GM18517 (cell line): ENCODE results near the gene DAD1.

ENCODE experiments used
- ATAC-seq: cut with Tn5 transposase; IDR thresholded peaks from one replicate; pipeline ENCODE4 v1.9.1; 2021; ENCODE audit warnings: mild to moderate bottlenecking, moderate library complexity; ENCODE audit not compliant: unreplicated experiment

Gene DAD1

GRCh38 chr14:22521449-22522239 lies 67.4 kb downstream of the DAD1 start:
- no peak for ATAC-seq

GRCh38 chr14:22520796-22521195 lies 68.2 kb downstream of the DAD1 start:
- no peak for ATAC-seq

- ATAC-seq, result no peak
Observed at GRCh38 chr14:22519877-22520685, 68.9 kb downstream of the DAD1 start.

DNA sequence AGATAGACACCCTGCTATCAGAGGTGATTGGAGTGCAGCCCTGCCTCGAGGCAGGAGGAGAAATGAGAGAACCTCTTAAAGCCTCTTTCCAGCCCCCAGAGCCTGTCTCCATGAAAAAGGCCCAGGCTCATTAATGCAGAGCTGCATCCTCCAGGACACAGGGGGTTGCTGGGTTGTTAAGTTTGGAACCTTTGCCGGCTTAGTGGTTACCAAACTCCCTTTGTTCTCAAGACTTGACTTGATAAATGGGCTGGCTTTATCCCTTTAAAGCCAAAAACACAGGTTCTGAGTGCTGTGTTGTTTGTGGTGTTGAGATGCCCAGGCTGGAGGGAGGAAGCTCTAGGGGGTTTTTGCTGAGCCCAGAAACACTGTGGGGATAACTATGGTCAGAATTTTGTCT lies 71.0 kb downstream of the DAD1 start:
- no peak for ATAC-seq

GRCh38 chr14:22517117-22517720 lies 71.8 kb downstream of the DAD1 start:
- ATAC-seq, result no peak

DNA sequence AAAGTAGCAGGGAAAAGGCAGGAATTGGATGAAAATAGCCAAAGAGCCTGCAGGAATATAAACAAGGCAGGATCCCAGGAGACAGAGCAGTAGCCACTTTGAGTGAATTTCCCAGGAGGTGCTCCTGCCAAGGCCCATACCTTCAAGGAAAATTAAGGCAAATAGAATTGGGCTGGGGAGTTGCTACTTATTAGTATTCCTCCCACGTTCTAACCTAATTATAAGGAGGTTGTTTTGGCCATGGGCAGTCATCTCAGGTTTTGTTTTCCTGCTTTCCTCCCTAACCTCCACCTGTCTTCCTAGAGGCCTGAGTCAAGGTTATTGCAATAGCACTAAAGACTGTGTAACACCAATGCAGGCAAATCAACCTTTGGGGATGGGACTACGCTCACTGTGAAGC lies 73.1 kb downstream of the DAD1 start:
- ATAC-seq, result no peak
